ENCODE data around the gene CDK13.

- TF ChIP-seq POLR2A (IDR thresholded peaks at IDR 0.05; ENCODE audit: low read length) (no peak), NR3C1 (IDR thresholded peaks at IDR 0.05) (no peak), CBX8 (IDR thresholded peaks at IDR 0.05) (no peak), CTCF (IDR thresholded peaks at IDR 0.05) (no peak), HMGXB4 (CRISPR knock-in tag; IDR thresholded peaks at IDR 0.05; ENCODE audit: borderline replicate concordance) (no peak), POLR2AphosphoS2 (conservative IDR thresholded peaks at IDR 0.05; ENCODE audit: low read length) (no peak), RCOR1 (IDR thresholded peaks at IDR 0.05; ENCODE audit: low read depth, low read length) (no peak), MAX (IDR thresholded peaks at IDR 0.05) (no peak), TFCP2L1 (CRISPR knock-in tag; IDR thresholded peaks at IDR 0.05) (no peak), FOXS1 (CRISPR knock-in tag; IDR thresholded peaks at IDR 0.05) (no peak), PHF8 (IDR thresholded peaks at IDR 0.05; ENCODE audit: borderline replicate concordance, low read depth) (no peak), NFE2L2 (conservative IDR thresholded peaks at IDR 0.05; ENCODE audit: low read length) (no peak)
Measured at GRCh38 chr7:39952803-39953202, 2.7 kb downstream of the CDK13 start.

Measured in A549 (cell line).